GM12878 (cell line): Measurements from ENCODE around the gene THRB. TPM values are rescaled to one million over a fixed set of nuclear protein-coding genes. Genes with fewer than 3 reads are reported as not detected.

Experiments
- ATAC-seq: fragments of 200-7000 bp; cut with Tn5 transposase; 3 replicates; pipeline ENCODE4 v1.9.1; 2020; ENCODE audit warnings: mild to moderate bottlenecking, moderate library complexity
- BruUV-seq: library from RNA; stranded (reverse); fragments of 400-500 nt; replicated peaks from 2 replicates; lab custom pipeline; 2021; lab: Mats Ljungman, UMichigan
- CTCF ChIA-PET: fragments of 300-600 bp; sonication (Branson Sonifier 250); formaldehyde crosslinking; extraction: SDS; loops from one replicate; lab custom pipeline; 2021; ENCODE audit warnings: inconsistent platforms; lab: Yijun Ruan, JAX
- POLR2A ChIA-PET: fragments of 350-600 bp; formaldehyde crosslinking; extraction: SDS; loops from one replicate; lab custom pipeline; 2021; ENCODE audit warnings: inconsistent platforms; lab: Charles Lee
- RAD21 ChIA-PET: fragments of 300-600 bp; sonication (Branson Sonifier 250); formaldehyde crosslinking; loops from one replicate; lab custom pipeline; 2023; ENCODE audit warnings: antibody characterized with exemption; ENCODE audit not compliant: unreplicated experiment; lab: Charles Lee
- SMC1A ChIA-PET: fragments of 300-600 bp; sonication (Branson Sonifier 250); formaldehyde crosslinking; loops from one replicate; lab custom pipeline; 2023; ENCODE audit not compliant: unreplicated experiment, uncharacterized antibody; lab: Charles Lee
- DNase-seq: peaks from one replicate; pipeline ENCODE4 v3.0.0-alpha.2; 2011; ENCODE audit warnings: low read depth, low spot score
- FAIRE-seq: peaks from 3 replicates; lab custom pipeline; 2011; peaks lifted over from hg19 to GRCh38; lab: Jason Lieb, UNC
- H2AFZ ChIP-seq: 2 replicates; pipeline ENCODE4 v1.6.0; 2011; ENCODE audit warnings: low read depth, low read length, control low read depth; ENCODE audit not compliant: control insufficient read depth
- H3K27ac ChIP-seq: 2 replicates; pipeline ENCODE4 v1.5.1; 2011; ENCODE audit warnings: control low read depth; ENCODE audit not compliant: control insufficient read depth, insufficient read depth
- H3K27me3 ChIP-seq, 2 experiments: replicated peaks in 1 of 2; 2 replicates each; pipeline versions ENCODE4 v1.6.0 to v1.6.1; 2011; ENCODE audit warnings: low read length in 1 of 2; ENCODE audit not compliant: control insufficient read depth in 2 of 2, insufficient read depth in 2 of 2
- H3K36me3 ChIP-seq, 2 experiments: 2 replicates each; pipeline ENCODE4 v1.5.1; 2011; ENCODE audit warnings: low read length in 1 of 2; ENCODE audit not compliant: control insufficient read depth in 2 of 2, insufficient read depth in 2 of 2
- H3K4me1 ChIP-seq: 2 replicates; pipeline ENCODE4 v1.6.1; 2011; ENCODE audit warnings: mild to moderate bottlenecking, low read length, moderate library complexity, mixed read lengths; ENCODE audit not compliant: control insufficient read depth, insufficient read depth
- H3K4me2 ChIP-seq: 2 replicates; pipeline ENCODE4 v1.6.0; 2011; ENCODE audit warnings: control low read depth; ENCODE audit not compliant: control insufficient read depth, insufficient read depth
- H3K4me3 ChIP-seq: fragments of 200-600 bp; sonication (generic); 2 replicates; pipeline ENCODE4 v1.5.1; 2016
- H3K79me2 ChIP-seq: 2 replicates; pipeline ENCODE4 v1.6.0; 2011; ENCODE audit warnings: low read length; ENCODE audit not compliant: control insufficient read depth, insufficient read depth
- H3K9ac ChIP-seq: 2 replicates; pipeline ENCODE4 v1.8.0; 2011; ENCODE audit warnings: low read length, control low read depth, mixed read lengths; ENCODE audit not compliant: control insufficient read depth, insufficient read depth
- H3K9me3 ChIP-seq: replicated peaks from 3 replicates; pipeline ENCODE4 v1.5.1; 2011; ENCODE audit warnings: mild to moderate bottlenecking, low read length; ENCODE audit not compliant: control insufficient read depth, insufficient read depth
- H4K20me1 ChIP-seq: 2 replicates; pipeline ENCODE4 v1.6.0; 2011; ENCODE audit not compliant: control insufficient read depth, insufficient read depth
- BCL3 ChIP-seq: IDR thresholded peaks from 2 replicates; pipeline ENCODE4 v1.6.1; 2011; ENCODE audit warnings: borderline replicate concordance, low read depth, mild to moderate bottlenecking, moderate library complexity, low read length; ENCODE audit not compliant: insufficient read depth, poor library complexity, severe bottlenecking
- CBX3 ChIP-seq: fragments of 200-600 bp; sonication (generic); IDR thresholded peaks from 2 replicates; pipeline ENCODE4 v1.6.1; 2016; ENCODE audit warnings: low read depth, borderline replicate concordance
- CEBPB ChIP-seq, 2 experiments: fragments of 150-350 bp in 1 of 2; IDR thresholded peaks; 2 replicates each; pipeline ENCODE4 v1.6.1; 2012 to 2014; ENCODE audit warnings: low read depth in 2 of 2, low read length in 2 of 2, borderline replicate concordance in 1 of 2, inconsistent platforms in 1 of 2
- ELK1 ChIP-seq: IDR thresholded peaks from 2 replicates; pipeline ENCODE4 v1.6.1; 2012; ENCODE audit warnings: low read depth, low read length, improper control_type of control experiment
- HCFC1 ChIP-seq: fragments of 150-350 bp; IDR thresholded peaks from 2 replicates; pipeline ENCODE4 v1.6.1; 2014; ENCODE audit warnings: low read length
- MTA2 ChIP-seq: fragments of 450-650 bp; IDR thresholded peaks from 2 replicates; pipeline ENCODE4 v1.6.1; 2016; ENCODE audit warnings: low read depth, mild to moderate bottlenecking, moderate library complexity
- NFYA ChIP-seq: IDR thresholded peaks from 2 replicates; pipeline ENCODE4 v1.6.1; 2011; ENCODE audit warnings: low read depth, mild to moderate bottlenecking, low read length, improper control_type of control experiment, borderline replicate concordance
- NRF1 ChIP-seq: conservative IDR thresholded peaks from 2 replicates; pipeline ENCODE4 v1.6.1; 2011; ENCODE audit warnings: mild to moderate bottlenecking, low read depth, low read length, improper control_type of control experiment
- PKNOX1 ChIP-seq: fragments of 450-650 bp; IDR thresholded peaks from 2 replicates; pipeline ENCODE4 v1.6.1; 2016; ENCODE audit warnings: mild to moderate bottlenecking
- SMAD1 ChIP-seq: fragments of 450-650 bp; IDR thresholded peaks from 2 replicates; pipeline ENCODE4 v1.6.1; 2018; ENCODE audit warnings: mild to moderate bottlenecking, low read depth; ENCODE audit not compliant: partially characterized antibody
- TAF1 ChIP-seq: IDR thresholded peaks from 2 replicates; pipeline ENCODE4 v1.6.1; 2011; ENCODE audit warnings: mild to moderate bottlenecking, low read depth, low read length, borderline replicate concordance
- ZZZ3 ChIP-seq: IDR thresholded peaks from 2 replicates; pipeline ENCODE4 v1.6.1; 2011; ENCODE audit warnings: low read depth; ENCODE audit not compliant: control insufficient read depth, insufficient read length
- WGBS: methylation state at CpG from one replicate; pipeline ENCODE4 v1.1.6; 2016; ENCODE audit warnings: low lambda C conversion rate; ENCODE audit not compliant: insufficient replicate concordance, insufficient coverage; ENCODE audit errors: missing lambda C conversion rate; 5-methylcytosine and 5-hydroxymethylcytosine counted together
- in situ Hi-C: fragments of 300-500 bp; cut with MboI; formaldehyde crosslinking; loops from 9 replicates; pipeline ENCODE4 v1.14.3; 2018; ENCODE audit warnings: mixed read lengths
- intact Hi-C: fragments of 100-400 bp; cut with micrococcal nuclease; formaldehyde crosslinking; loops from one replicate; pipeline ENCODE4 v1.14.2; 2022; ENCODE audit not compliant: unreplicated experiment
- polyA plus RNA-seq, 11 experiments: library from polyadenylated mRNA; depleted of rRNA in 4 of 11; unstranded in 6 of 11; stranded (reverse) in 5 of 11; fragments of >200 nt; fragmentation: Nextera tagmentation in 4 of 11; fragmentation: Illumina TruSeq in 1 of 11; extraction: Ambion mirVana in 4 of 11; extraction: Trizol in 1 of 11; gene quantifications; 1 replicate in 1 of 11; 2 replicates in 10 of 11; pipeline versions ENCODE4 v1.2.1 to v1.2.3, GENCODE V29; 2011 to 2016; ENCODE audit warnings: inconsistent platforms in 2 of 11, missing spikeins in 2 of 11, low read depth in 1 of 11
- total RNA-seq, 4 experiments: library from RNA; depleted of rRNA in 3 of 4; stranded (reverse); fragments of >200 nt in 3 of 4; fragmentation: Illumina TruSeq in 1 of 4; extraction: Trizol in 1 of 4; gene quantifications; 2 replicates each; pipeline versions ENCODE4 v1.2.1 to v1.2.3, GENCODE V29; 2013 to 2021

THRB gene
- total and polyA plus RNA-seq, 10 of the 15 experiments (the other 5 are each of a cell fraction or from before 2014, with no cell fraction given): 0.05 TPM; not detected in 9

- intact Hi-C loops: no loop called here
- Histone ChIP-seq H3K4me3 (no peak overlapping the region), H2AFZ (no peak overlapping the region), H3K36me3 (no peaks in the 10 kb centered on the region), H3K27ac (no peak overlapping the region), H3K9ac (no peak overlapping the region), H3K27me3 (no peaks in the 10 kb centered on the region), H3K4me2 (no peak overlapping the region), H3K4me1 (no peaks in the 10 kb centered on the region), H3K79me2 (no peaks in the 10 kb centered on the region), H4K20me1 (no peaks in the 10 kb centered on the region), H3K9me3 (no peaks in the 10 kb centered on the region)
- WGBS: 22% methylated on average over 6 of the region's 6 CpGs
- RAD21 ChIA-PET: no interaction called here
- in situ Hi-C loops: no loop called here
- SMC1A ChIA-PET: interaction anchor here (0.7 to 1.1 kb wide), 3 partner anchors 38 to 221 kb away, joined by 3 read pairs; partner anchors contain the start of genes NKIRAS1 and RPL15
- POLR2A ChIA-PET: no interaction called here
- CTCF ChIA-PET: no interaction called here
- TF ChIP-seq ELK1: no peak
- no peak for TF ChIP-seq NRF1
- no peak for TF ChIP-seq HCFC1
- no peak for TF ChIP-seq MTA2
- no peak for TF ChIP-seq CBX3
- TF ChIP-seq PKNOX1: no peak
- no peak for TF ChIP-seq NFYA
- no peak for TF ChIP-seq SMAD1
- no peak for TF ChIP-seq CEBPB (IDR thresholded peaks at IDR 0.05; ENCODE audit: borderline replicate concordance in 1 of 2, low read depth in 2 of 2, low read length in 2 of 2)
- TF ChIP-seq ZZZ3: no peak
- no peak for TF ChIP-seq TAF1
- TF ChIP-seq BCL3: no peak
- no TSS peak for BruUV-seq
- ATAC-seq (no peak), DNase-seq (no peak), FAIRE-seq (no peak)
Observed at GRCh38 chr3:24137958-24138875, 356.4 kb downstream of the THRB start.
